H1 (cell line): ENCODE results near the gene CASKIN2. TPM values are rescaled to one million over a fixed set of nuclear protein-coding genes. Genes with fewer than 3 reads are reported as not detected.

Experiments
- CTCF ChIA-PET: fragments of 300-600 bp; sonication (Branson Sonifier 250); formaldehyde crosslinking; loops from one replicate; lab custom pipeline; 2021; ENCODE audit not compliant: partially characterized antibody; lab: Charles Lee
- POLR2A ChIA-PET: fragments of 300-600 bp; sonication (Branson Sonifier 250); formaldehyde crosslinking; loops from one replicate; lab custom pipeline; 2021; ENCODE audit warnings: inconsistent platforms; ENCODE audit not compliant: partially characterized antibody; lab: Charles Lee
- DNase-seq, 2 experiments: peaks; one replicate each; pipeline versions ENCODE4 v3.0.0 to v3.0.0-alpha.2; 2010 to 2022; ENCODE audit warnings: low spot score in 2 of 2, low read depth in 1 of 2, mixed read lengths in 1 of 2
- FAIRE-seq: peaks from 2 replicates; lab custom pipeline; 2011; peaks lifted over from hg19 to GRCh38; lab: Jason Lieb, UNC
- H2AFZ ChIP-seq: 2 replicates; pipeline ENCODE4 v1.8.1; 2012; ENCODE audit warnings: low read length, inconsistent platforms
- H2AK5ac ChIP-seq: 2 replicates; pipeline ENCODE4 v1.6.1; 2013; ENCODE audit warnings: low read depth, low read length
- H2BK120ac ChIP-seq: replicated peaks from 2 replicates; pipeline ENCODE3; 2013; ENCODE audit warnings: low read depth, low read length, inconsistent platforms
- H2BK12ac ChIP-seq: 2 replicates; pipeline ENCODE4 v1.6.1; 2013; ENCODE audit warnings: low read depth, low read length
- H2BK15ac ChIP-seq: 2 replicates; pipeline ENCODE4 v1.6.1; 2013; ENCODE audit warnings: low read length
- H2BK20ac ChIP-seq: 2 replicates; pipeline ENCODE4 v1.6.1; 2013; ENCODE audit warnings: low read length
- H2BK5ac ChIP-seq: 2 replicates; pipeline ENCODE4 v1.6.1; 2013; ENCODE audit warnings: low read depth, low read length
- H3K14ac ChIP-seq: 2 replicates; pipeline ENCODE4 v1.6.1; 2013; ENCODE audit warnings: inconsistent platforms; ENCODE audit not compliant: insufficient read length
- H3K18ac ChIP-seq: 2 replicates; pipeline ENCODE4 v1.6.1; 2013; ENCODE audit warnings: low read length; ENCODE audit errors: extremely low read depth
- H3K23ac ChIP-seq: 2 replicates; pipeline ENCODE4 v1.6.1; 2013; ENCODE audit warnings: inconsistent platforms; ENCODE audit not compliant: insufficient read length
- H3K23me2 ChIP-seq: 2 replicates; pipeline ENCODE4 v1.6.1; 2013; ENCODE audit warnings: low read depth, low read length
- H3K27ac ChIP-seq: 2 replicates; pipeline ENCODE4 v1.6.1; 2011; ENCODE audit warnings: low read depth, low read length, inconsistent platforms
- H3K27me3 ChIP-seq, 4 experiments: replicated peaks in 1 of 4; 1 replicate in 1 of 4; 2 replicates in 3 of 4; pipeline versions ENCODE4 v1.6.1 to v1.8.1; 2011 to 2013; ENCODE audit warnings: low read length in 3 of 4, mild to moderate bottlenecking in 3 of 4, inconsistent platforms in 2 of 4, mixed read lengths in 2 of 4, moderate library complexity in 1 of 4; ENCODE audit not compliant: control insufficient read depth in 3 of 4, insufficient read depth in 3 of 4; ENCODE audit errors: extremely low read depth in 1 of 4
- H3K36me3 ChIP-seq, 4 experiments: 2 replicates each; pipeline versions ENCODE4 v1.6.1 to v1.8.1; 2011 to 2013; ENCODE audit warnings: mild to moderate bottlenecking in 4 of 4, low read length in 3 of 4, moderate library complexity in 2 of 4, control low read depth in 1 of 4, inconsistent platforms in 1 of 4; ENCODE audit not compliant: insufficient read depth in 4 of 4, control insufficient read depth in 2 of 4
- H3K4ac ChIP-seq: replicated peaks from 2 replicates; pipeline ENCODE3; 2013; ENCODE audit warnings: low read length, low read depth, mixed read lengths, inconsistent platforms; ENCODE audit not compliant: insufficient read length
- H3K4me1 ChIP-seq, 4 experiments: replicated peaks in 1 of 4; 1 replicate in 1 of 4; 2 replicates in 3 of 4; pipeline versions ENCODE4 v1.6.1 to v1.8.1; 2011 to 2013; ENCODE audit warnings: low read length in 3 of 4, inconsistent platforms in 2 of 4, mixed read lengths in 1 of 4; ENCODE audit not compliant: insufficient read depth in 4 of 4, control insufficient read depth in 3 of 4
- H3K4me2 ChIP-seq, 2 experiments: 2 replicates each; pipeline versions ENCODE4 v1.6.1 to v1.8.1; 2011 to 2013; ENCODE audit warnings: low read depth in 2 of 2, low read length in 2 of 2, control low read depth in 1 of 2, inconsistent platforms in 1 of 2, mild to moderate bottlenecking in 1 of 2; ENCODE audit not compliant: insufficient read depth in 1 of 2
- H3K4me3 ChIP-seq, 4 experiments: fragments of 200-600, 300-600 bp in 1 of 4; sonication (generic), shearing (Covaris generic), sonication (Bioruptor Twin) in 1 of 4; 2 replicates each; pipeline versions ENCODE4 v1.5.1 to v1.8.1; 2011 to 2016; ENCODE audit warnings: low read length in 4 of 4, low read depth in 3 of 4, control low read depth in 2 of 4, inconsistent platforms in 2 of 4, mild to moderate bottlenecking in 2 of 4, mixed read lengths in 1 of 4, moderate library complexity in 1 of 4; ENCODE audit not compliant: insufficient read depth in 2 of 4; ENCODE audit errors: extremely low read depth in 1 of 4
- H3K56ac ChIP-seq: replicated peaks from 2 replicates; pipeline ENCODE3; 2013; ENCODE audit warnings: low read depth, mild to moderate bottlenecking, mixed read lengths, low read length, inconsistent platforms; ENCODE audit not compliant: insufficient read length
- H3K79me1 ChIP-seq: 2 replicates; pipeline ENCODE4 v1.6.1; 2013; ENCODE audit warnings: low read depth, low read length, control low read depth
- H3K79me2 ChIP-seq, 2 experiments: 2 replicates each; pipeline versions ENCODE4 v1.6.1 to v1.8.1; 2012 to 2013; ENCODE audit warnings: low read length in 2 of 2, mild to moderate bottlenecking in 2 of 2, inconsistent platforms in 1 of 2; ENCODE audit not compliant: insufficient read depth in 2 of 2, control insufficient read depth in 1 of 2
- H3K9ac ChIP-seq, 4 experiments: replicated peaks in 1 of 4; 1 replicate in 1 of 4; 2 replicates in 3 of 4; pipeline versions ENCODE4 v1.6.1 to v1.8.1; 2011 to 2013; ENCODE audit warnings: low read depth in 3 of 4, low read length in 3 of 4, control low read depth in 2 of 4, mild to moderate bottlenecking in 2 of 4, moderate library complexity in 2 of 4, inconsistent platforms in 1 of 4; ENCODE audit errors: extremely low read depth in 1 of 4
- H3K9me3 ChIP-seq, 2 experiments: 2 replicates each; pipeline versions ENCODE4 v1.6.1 to v1.8.1; 2012 to 2013; ENCODE audit warnings: mild to moderate bottlenecking in 2 of 2, moderate library complexity in 2 of 2, control low read depth in 1 of 2, inconsistent platforms in 1 of 2, low read depth in 1 of 2, low read length in 1 of 2, mixed read lengths in 1 of 2; ENCODE audit not compliant: insufficient read depth in 2 of 2
- H4K20me1 ChIP-seq, 2 experiments: replicated peaks in 1 of 2; 2 replicates each; pipeline versions ENCODE3 to v1.8.1; 2011 to 2013; ENCODE audit warnings: inconsistent platforms in 2 of 2, low read length in 2 of 2, mild to moderate bottlenecking in 1 of 2; ENCODE audit not compliant: insufficient read depth in 2 of 2, control insufficient read depth in 1 of 2
- H4K5ac ChIP-seq: 2 replicates; pipeline ENCODE4 v1.6.1; 2013; ENCODE audit warnings: low read length, low read depth, mixed read lengths, inconsistent platforms; ENCODE audit not compliant: insufficient read length
- H4K8ac ChIP-seq: 2 replicates; pipeline ENCODE4 v1.8.0; 2013; ENCODE audit warnings: mild to moderate bottlenecking, moderate library complexity, low read length, inconsistent platforms; ENCODE audit not compliant: insufficient read depth; ENCODE audit errors: extremely low read depth
- H4K91ac ChIP-seq: replicated peaks from 2 replicates; pipeline ENCODE3; 2013; ENCODE audit warnings: low read length, mixed read lengths, inconsistent platforms; ENCODE audit not compliant: insufficient read length
- E2F6 ChIP-seq: IDR thresholded peaks from 2 replicates; pipeline ENCODE4 v1.6.1; 2012; ENCODE audit warnings: inconsistent platforms
- FOSL1 ChIP-seq: IDR thresholded peaks from 2 replicates; pipeline ENCODE4 v1.6.1; 2011; ENCODE audit warnings: mild to moderate bottlenecking, low read depth, low read length, moderate library complexity; ENCODE audit not compliant: insufficient read depth
- USF2 ChIP-seq: IDR thresholded peaks from 2 replicates; pipeline ENCODE4 v1.6.1; 2011; ENCODE audit warnings: low read length, improper control_type of control experiment
- WGBS, 2 experiments: shearing (Covaris generic) in 1 of 2; methylation state at CpG; one replicate each; pipeline versions ENCODE4 v1.1.6 to v1.1.7; 2013 to 2015; ENCODE audit warnings: low lambda C conversion rate in 2 of 2, mixed read lengths in 2 of 2, inconsistent platforms in 1 of 2, low coverage in 1 of 2, missing lambda C conversion rate in 1 of 2; ENCODE audit not compliant: insufficient replicate concordance in 2 of 2, insufficient coverage in 1 of 2, insufficient read length in 1 of 2; ENCODE audit errors: extremely low coverage in 1 of 2, missing lambda C conversion rate in 1 of 2; 5-methylcytosine and 5-hydroxymethylcytosine counted together
- polyA plus RNA-seq, 7 experiments: library from polyadenylated mRNA; depleted of rRNA in 3 of 7; stranded (reverse) in 5 of 7; unstranded in 2 of 7; fragments of >200 nt in 5 of 7; fragments of 200-250 nt in 2 of 7; gene quantifications; 1 replicate in 5 of 7; 2 replicates in 1 of 7; 4 replicates in 1 of 7; pipeline versions ENCODE4 v1.2.1 to v1.2.3, GENCODE V29; 2011 to 2013; ENCODE audit warnings: missing spikeins in 2 of 7, mixed read lengths in 2 of 7
- total RNA-seq: library from RNA; stranded (reverse); fragmentation: NEBNext Ultra II Directional; extraction: Animal tissue kit (Norgen Biotek cat#: 25700); gene quantifications from 2 replicates; pipeline ENCODE4 v1.2.1, GENCODE V29; 2021

CASKIN2 gene
- total and polyA plus RNA-seq, 2 of the 8 experiments (the other 6 are each of a cell fraction or from before 2014, with no cell fraction given) = 6.7 to 32.3 TPM

- Histone ChIP-seq H4K5ac (no peak overlapping the region), H3K23me2 (no peaks in the 10 kb centered on the region), H3K27me3 (no peaks in the 10 kb centered on the region), H2AK5ac (no peak overlapping the region), H3K23ac (no peak overlapping the region), H3K27ac (no peak overlapping the region), H3K36me3 (peaks cover 0 to 11% (median 6%) of the 10 kb centered on the region in 4 experiments; a peak in 3 of 8 replicates), H3K9me3 (no peaks in the 10 kb centered on the region), H2BK120ac (no peak overlapping the region), H4K91ac (no peak overlapping the region), H3K56ac (no peak overlapping the region), H4K8ac (no peak overlapping the region; the same call in 1 of the 2 replicates), H3K4ac (no peak overlapping the region), H3K4me1 (peaks cover 0 to 2% (median 0%) of the 10 kb centered on the region in 4 experiments; a peak in 1 of 7 replicates), H2BK12ac (no peak overlapping the region), H3K14ac (no peak overlapping the region), H3K4me2 (no peak overlapping the region), H2BK15ac (no peak overlapping the region), H3K9ac (no peak overlapping the region), H2BK20ac (no peak overlapping the region), H2AFZ (no peak overlapping the region), H3K79me1 (no peaks in the 10 kb centered on the region), H3K18ac (no peak overlapping the region), H2BK5ac (no peak overlapping the region), H4K20me1 (peaks cover 2 to 22% of the 10 kb centered on the region in 2 experiments), H3K4me3 (no peak overlapping the region), H3K79me2 (no peaks in the 10 kb centered on the region; a peak in 1 of 4 replicates)
- FAIRE-seq (no peak), DNase-seq (no peak)
- 93% methylated on average over 20 of the region's 21 CpGs; no CpG with 5 or more reads in 1 of the 2 experiments for WGBS, 2 experiments
- ChIA-PET CTCF (interaction anchor here (1.2 to 8.2 kb wide), 11 partner anchors 11 to 84 kb away, joined by 3 to 67 read pairs (median 8); partner anchors contain the start of gene TSEN54), POLR2A (interaction anchor here (1.4 kb wide), 1 partner anchor 10 kb away, joined by 3 read pairs; no protein-coding TSS in a partner anchor)
- TF ChIP-seq E2F6 = no peak
- no peak for TF ChIP-seq USF2
- no peak for TF ChIP-seq FOSL1
Observed at GRCh38 chr17:75506134-75506533, 9.2 kb downstream of the CASKIN2 start.
